Mucosa of stomach (tissue), 1 donor: ENCODE results near the gene LSP1.
"Not testable (repeated sequence)": the region's sequence is repeated elsewhere in the genome, so short reads cannot be mapped to it uniquely, and the experiment has no call there.

ENCODE experiments used
- H3K27me3 ChIP-seq: one replicate; pipeline ENCODE4 v1.7.0; 2013; ENCODE audit warnings: mild to moderate bottlenecking, low read length; ENCODE audit not compliant: control insufficient read depth, insufficient read depth
- H3K36me3 ChIP-seq: one replicate; pipeline ENCODE4 v1.7.0; 2013; ENCODE audit warnings: low read length; ENCODE audit not compliant: control insufficient read depth, insufficient read depth
- H3K4me1 ChIP-seq: one replicate; pipeline ENCODE4 v1.7.0; 2013; ENCODE audit warnings: mild to moderate bottlenecking, low read length; ENCODE audit not compliant: control insufficient read depth, insufficient read depth
- H3K4me3 ChIP-seq: one replicate; pipeline ENCODE4 v1.7.0; 2013; ENCODE audit warnings: low read length
- H3K9ac ChIP-seq: one replicate; pipeline ENCODE4 v1.7.0; 2013; ENCODE audit warnings: mild to moderate bottlenecking, low read length, moderate library complexity
- H3K9me3 ChIP-seq: one replicate; pipeline ENCODE4 v1.7.0; 2013; ENCODE audit warnings: mild to moderate bottlenecking, low read length, moderate library complexity; ENCODE audit not compliant: control insufficient read depth
- donor health status: Pancreatic carcinoma.

The LSP1 gene

DNA sequence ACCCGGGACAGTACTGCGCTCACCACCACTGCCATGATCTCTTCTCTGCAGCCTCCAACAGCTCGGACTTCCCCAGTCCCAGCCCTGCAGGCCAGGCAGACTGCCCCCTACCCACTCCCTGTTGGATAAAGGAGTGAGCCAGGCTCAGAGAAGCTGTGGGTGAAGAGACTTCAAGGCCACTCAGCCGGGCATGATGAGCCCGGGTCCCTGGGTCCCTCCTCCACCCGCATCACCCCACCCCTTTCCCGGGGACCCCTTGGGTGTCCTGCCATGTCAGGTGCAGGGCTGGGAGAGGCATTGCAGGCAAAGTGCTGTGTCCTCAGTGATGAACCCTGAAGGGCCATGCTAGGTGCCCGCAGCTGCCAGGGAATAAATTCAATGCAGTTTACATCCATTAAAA lies 14.5 kb downstream of the LSP1 start:
- Histone ChIP-seq H3K27me3 (peaks cover 13% of the 10 kb centered on the region), H3K9me3 (no peaks in the 10 kb centered on the region), H3K36me3 (no peaks in the 10 kb centered on the region), H3K4me3 (no peak overlapping the region), H3K4me1 (peaks cover 14% of the 10 kb centered on the region), H3K9ac (no peak overlapping the region)

DNA sequence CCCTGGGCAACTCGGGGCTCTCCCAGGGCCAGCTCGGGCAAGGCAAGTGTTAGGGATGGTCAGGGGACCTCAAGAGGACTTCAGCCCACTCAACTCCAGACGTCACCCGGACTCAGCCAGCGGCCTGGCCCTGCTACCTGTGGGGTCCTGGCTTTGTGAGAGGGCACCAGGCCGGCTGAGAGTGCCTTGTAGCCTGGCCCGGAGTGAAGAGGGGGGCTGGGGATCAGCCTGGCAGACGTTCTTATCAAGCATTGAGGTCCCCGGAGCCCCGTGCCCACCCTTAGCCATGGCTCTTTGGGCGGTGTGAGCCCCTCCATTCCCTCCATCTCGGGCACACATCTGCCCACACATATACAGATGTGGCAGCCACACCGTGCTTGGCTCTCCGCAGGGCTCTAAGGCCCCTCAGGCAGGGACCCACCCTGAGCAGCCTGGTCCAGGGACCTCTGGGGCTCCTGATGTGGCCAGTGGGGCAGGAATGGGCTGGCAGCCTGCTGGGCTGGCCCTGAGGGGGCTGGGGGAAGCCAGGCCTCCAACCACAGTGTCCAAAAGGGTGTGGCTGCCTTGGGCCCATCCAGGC lies 15.3 kb downstream of the LSP1 start:
- Histone ChIP-seq H3K4me3 (no peak overlapping the region), H3K36me3 (no peaks in the 10 kb centered on the region), H3K9me3 (no peaks in the 10 kb centered on the region), H3K27me3 (peaks cover 13% of the 10 kb centered on the region), H3K9ac (peak overlapping the region; percentile 28), H3K4me1 (peaks cover 10% of the 10 kb centered on the region)

DNA sequence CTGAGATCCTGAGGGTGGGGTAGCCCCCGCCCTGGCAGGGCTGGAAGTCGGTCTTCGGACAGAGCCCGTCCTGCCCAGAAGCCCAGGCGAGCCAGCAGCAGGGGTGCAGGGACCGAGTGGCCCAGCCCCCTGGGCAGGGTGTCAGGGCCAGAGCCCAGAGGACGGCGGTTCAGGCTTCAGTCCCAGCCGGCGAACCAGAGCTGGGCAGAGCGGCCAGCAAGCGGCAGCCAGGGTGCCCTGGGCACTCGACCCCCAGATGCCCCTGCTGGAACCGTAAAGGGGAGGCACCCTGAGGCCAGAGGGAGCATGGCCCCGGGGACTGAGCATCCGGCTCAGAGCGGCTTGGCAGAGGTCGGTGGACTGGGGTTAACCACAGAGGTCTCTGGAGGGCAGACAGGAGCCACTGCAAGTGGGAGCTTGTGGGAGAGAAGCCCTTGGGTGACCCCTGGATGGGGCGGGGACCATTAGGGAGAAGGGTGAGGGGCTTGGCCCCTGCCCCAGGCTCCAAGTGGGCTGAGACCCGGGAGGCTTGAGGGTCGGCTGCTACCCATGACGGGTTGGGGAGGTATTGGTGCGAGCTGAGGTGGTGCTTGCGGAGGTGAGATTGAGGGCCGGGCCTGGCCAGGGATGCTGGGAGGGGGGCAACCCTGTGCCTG lies 15.9 kb downstream of the LSP1 start:
- no peaks in the 10 kb centered on the region for H3K36me3 ChIP-seq
- H3K9me3 ChIP-seq: no peaks in the 10 kb centered on the region
- peaks cover 4% of the 10 kb centered on the region for H3K4me1 ChIP-seq
- H3K27me3 ChIP-seq: peaks cover 13% of the 10 kb centered on the region
- H3K4me3 ChIP-seq: no peak overlapping the region
- H3K9ac ChIP-seq: peak overlapping the region; percentile 28

DNA sequence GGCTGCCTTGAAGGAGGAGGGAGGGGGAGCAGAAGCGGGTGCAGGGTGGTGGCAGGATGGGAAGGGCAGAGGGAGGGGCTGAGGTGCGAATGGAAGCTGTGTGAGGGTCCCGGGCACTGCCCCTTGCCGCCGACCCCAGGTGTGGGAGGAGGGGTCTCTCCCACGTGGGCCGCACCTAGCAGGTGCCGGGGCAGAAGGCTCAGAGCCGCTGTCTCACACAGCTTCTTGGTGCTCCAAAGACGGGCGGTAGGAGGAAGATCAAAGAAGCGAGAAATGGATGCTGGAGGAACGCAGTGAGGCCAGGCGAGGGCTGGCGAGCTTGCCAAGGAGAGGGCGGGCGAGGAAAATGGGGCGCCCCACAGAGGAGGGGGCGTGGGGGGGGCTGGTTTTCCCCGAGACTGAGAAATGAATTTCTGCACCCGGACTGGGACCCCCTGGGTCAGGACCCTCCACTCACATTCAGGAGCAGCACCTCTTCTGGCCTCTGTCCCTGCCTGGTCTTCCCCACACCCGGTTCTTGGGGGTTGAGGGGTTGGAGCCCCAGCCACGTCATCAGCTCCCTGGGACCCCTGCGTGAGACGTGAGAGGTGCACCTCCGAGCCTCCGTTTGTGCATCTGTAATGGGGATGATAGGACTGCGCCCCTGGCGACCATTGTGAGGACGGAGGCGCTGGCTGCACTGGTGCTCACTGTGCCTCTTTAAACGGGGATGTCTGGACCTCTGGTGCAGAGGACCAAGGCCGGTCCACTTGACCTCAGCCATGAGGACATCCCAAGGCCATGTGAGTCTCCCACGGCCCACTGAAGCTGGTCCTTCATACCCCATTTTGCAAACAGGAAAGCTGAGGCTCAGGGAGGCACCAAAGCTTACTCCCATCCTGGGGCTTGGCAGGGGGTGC lies 16.8 kb downstream of the LSP1 start:
- H3K4me1 ChIP-seq: no peaks in the 10 kb centered on the region
- no peaks in the 10 kb centered on the region for H3K9me3 ChIP-seq
- no peaks in the 10 kb centered on the region for H3K36me3 ChIP-seq
- peaks cover 13% of the 10 kb centered on the region for H3K27me3 ChIP-seq
- H3K4me3 ChIP-seq: no peak overlapping the region
- H3K9ac ChIP-seq: peak overlapping the region; percentile 25

DNA sequence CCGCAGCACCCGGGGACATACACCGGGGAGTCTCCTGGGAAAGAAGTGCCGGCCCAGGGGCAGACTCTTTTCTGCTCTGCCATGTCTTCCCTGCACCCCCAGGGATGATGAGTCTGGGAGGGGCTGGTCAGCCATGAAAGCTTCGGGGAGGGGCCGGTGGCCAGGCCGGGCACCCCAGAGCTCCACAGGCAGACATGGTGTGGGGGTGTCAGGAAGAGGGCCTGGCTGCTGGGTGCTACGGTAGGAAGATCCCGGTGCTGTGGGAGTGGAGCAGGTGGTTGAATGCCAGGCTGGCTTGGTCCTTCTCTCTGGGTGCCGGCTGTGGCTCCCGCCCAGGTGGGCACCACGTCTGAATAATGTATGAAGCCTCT lies 17.4 kb downstream of the LSP1 start:
- peaks cover 13% of the 10 kb centered on the region for H3K27me3 ChIP-seq
- peak overlapping the region; percentile 25 for H3K9ac ChIP-seq
- H3K9me3 ChIP-seq: no peaks in the 10 kb centered on the region

DNA sequence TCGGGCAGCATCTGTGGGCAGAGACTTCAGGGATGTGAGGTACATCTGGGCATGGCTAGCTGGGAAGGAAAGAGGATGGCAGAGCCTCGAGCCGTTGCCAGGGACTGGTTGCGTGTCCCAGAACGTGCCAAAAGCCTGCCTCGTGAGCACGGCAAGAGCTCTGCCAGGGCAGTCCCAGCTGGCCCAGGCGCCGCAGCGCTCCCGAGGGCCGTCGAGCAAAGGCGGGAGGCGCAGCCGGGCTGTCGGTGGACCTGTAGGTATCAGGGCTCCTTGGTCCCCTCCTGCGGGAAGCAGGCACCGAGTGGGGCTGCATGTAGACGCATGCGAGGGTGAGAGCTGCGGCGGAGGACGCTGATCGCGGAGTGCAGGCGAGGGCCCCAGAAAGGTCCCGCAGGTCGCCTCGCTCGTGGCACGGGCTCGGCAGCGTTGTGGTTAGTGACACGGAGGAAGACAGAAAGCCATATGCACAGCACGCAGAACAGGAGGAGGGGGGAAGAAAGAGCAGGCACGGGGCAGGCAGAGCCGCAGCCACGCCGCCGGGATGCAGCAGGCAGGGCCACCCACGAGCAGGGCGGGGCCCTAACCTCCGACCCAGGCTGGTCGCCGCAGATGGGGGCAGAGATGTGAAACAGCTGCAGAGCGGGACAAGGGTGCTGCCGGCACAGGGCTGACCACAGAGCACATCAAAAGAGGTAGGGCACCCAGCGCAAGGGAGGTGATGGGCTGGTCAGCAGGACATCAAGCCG lies 18.0 kb downstream of the LSP1 start:
- H3K9me3 ChIP-seq: no peaks in the 10 kb centered on the region
- H3K9ac ChIP-seq: peak overlapping the region; percentile 34
- peaks cover 13% of the 10 kb centered on the region for H3K27me3 ChIP-seq
- H3K36me3 ChIP-seq: no peaks in the 10 kb centered on the region
- H3K4me3 ChIP-seq: no peak overlapping the region
- H3K4me1 ChIP-seq: peaks cover under 1% of the 10 kb centered on the region

More for the DNA sequence above, 17.4 kb downstream of the LSP1 start:
- H3K4me3 ChIP-seq: no peak overlapping the region
- no peaks in the 10 kb centered on the region for H3K4me1 ChIP-seq
- H3K36me3 ChIP-seq: no peaks in the 10 kb centered on the region

DNA sequence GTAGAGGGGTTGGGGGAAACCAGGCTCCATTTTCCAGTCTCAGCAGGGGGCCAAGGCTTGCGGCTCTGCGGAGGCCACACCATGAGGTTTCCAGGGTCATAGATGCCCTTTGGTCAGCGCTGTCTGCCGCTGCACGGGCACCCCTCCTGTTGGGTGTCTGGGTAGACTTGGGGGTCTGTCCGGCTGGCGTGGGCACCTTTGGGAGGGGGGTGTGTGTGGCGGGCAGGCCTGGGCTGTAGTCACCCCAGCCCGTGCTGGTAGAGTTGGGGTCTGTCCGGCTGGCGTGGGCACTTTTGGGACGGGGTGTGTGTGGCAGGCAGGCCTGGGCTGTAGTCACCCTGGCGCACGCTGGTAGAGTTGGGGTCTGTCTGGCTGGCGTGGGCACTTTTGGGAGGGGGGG lies 18.6 kb downstream of the LSP1 start:
- Histone ChIP-seq H3K4me3 (no peak overlapping the region), H3K9ac (peak overlapping the region; percentile 34), H3K27me3 (peaks cover 13% of the 10 kb centered on the region), H3K36me3 (no peaks in the 10 kb centered on the region), H3K4me1 (peaks cover 3% of the 10 kb centered on the region), H3K9me3 (no peaks in the 10 kb centered on the region)

DNA sequence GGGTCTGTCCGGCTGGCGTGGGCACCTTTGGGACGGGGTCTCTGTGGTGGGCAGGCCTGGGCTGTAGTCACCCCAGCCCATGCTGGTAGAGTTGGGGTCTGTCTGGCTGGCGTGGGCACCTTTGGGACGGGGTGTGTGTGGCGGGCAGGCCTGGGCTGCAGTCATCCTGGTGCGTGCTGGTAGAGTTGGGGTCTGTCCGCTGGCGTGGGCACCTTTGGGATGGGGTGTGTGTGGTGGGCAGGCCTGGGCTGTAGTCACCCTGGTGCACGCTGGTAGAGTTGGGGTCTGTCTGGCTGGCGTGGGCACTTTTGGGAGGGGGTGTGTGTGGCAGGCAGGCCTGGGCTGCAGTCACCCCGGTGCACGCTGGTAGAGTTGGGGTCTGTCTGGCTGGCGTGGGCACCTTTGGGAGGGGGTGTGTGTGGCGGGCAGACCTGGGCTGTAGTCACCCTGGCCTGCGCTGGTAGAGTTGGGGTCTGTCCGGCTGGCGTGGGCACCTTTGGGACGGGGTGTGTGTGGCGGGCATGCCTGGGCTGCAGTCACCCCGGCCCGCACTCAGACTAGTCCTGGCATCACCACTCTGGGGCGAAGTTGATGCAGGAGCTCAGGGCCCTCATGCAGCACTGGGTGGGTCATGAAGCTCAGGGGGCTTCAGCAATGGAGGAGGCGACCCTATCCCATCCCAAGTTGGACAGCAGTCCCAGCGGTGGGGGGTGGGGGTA lies 19.5 kb downstream of the LSP1 start:
- Histone ChIP-seq H3K4me3 (no peak overlapping the region), H3K4me1 (peaks cover 8% of the 10 kb centered on the region), H3K27me3 (peaks cover 13% of the 10 kb centered on the region), H3K9me3 (no peaks in the 10 kb centered on the region), H3K36me3 (no peaks in the 10 kb centered on the region), H3K9ac (peak overlapping the region; percentile 34)

DNA sequence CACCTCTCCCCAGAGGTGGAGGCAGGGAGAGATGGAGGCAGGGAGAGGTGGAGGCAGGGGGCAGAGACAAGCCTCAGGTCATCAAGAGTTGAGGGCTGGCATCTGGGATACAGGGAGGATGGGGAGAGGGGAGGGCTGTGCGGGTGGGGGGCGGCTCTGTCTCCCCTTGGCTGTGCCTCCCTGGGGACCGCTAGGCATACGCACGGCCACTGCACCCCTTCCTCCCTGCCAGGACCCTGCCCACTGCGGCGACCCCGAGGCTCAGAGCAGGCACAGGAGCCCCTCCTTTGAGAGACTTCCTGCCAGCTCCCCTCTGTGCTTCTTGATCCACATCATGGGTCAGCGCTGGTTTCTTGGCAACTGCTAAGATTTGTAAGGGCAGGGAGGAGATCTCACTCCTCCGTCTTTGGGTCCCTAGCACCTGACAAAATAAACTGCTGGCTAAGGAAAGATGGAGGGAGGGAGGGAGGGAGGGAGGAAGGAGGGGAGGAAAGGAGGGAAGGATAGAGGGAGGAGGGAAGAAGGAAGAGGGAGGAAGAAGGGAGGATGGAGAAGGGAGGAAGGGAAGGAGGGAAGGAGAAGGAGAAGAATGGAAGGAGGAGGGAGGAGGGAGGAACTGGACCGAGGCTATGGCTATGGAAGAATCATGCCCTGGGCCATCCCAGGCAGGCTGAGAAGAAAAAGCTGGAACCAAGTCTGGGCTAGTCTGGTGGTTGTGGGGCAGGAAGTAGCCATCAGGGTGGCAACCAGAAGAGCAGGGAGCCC lies 20.3 kb downstream of the LSP1 start:
- peaks cover 13% of the 10 kb centered on the region for H3K27me3 ChIP-seq
- H3K4me3 ChIP-seq: no peak overlapping the region
- H3K4me1 ChIP-seq: peaks cover 10% of the 10 kb centered on the region
- H3K9ac ChIP-seq: no peak overlapping the region
- no peaks in the 10 kb centered on the region for H3K9me3 ChIP-seq
- no peaks in the 10 kb centered on the region for H3K36me3 ChIP-seq

DNA sequence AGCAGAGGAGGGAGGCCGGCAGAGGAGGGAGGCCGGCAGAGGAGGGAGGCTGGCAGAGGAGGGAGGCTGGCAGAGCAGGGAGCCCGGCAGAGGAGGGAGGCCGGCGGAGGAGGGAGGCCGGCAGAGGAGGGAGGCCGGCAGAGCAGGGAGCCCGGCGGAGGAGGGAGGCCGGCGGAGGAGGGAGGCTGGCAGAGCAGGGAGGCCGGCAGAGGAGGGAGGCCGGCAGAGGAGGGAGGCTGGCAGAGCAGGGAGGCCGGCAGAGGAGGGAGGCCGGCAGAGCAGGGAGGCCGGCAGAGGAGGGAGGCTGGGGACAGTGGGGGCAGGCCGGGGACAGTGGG lies 20.9 kb downstream of the LSP1 start:
- Histone ChIP-seq H3K4me1 (peaks cover 10% of the 10 kb centered on the region), H3K27me3 (peaks cover 13% of the 10 kb centered on the region)
- H3K4me3 ChIP-seq, H3K9ac ChIP-seq, H3K9me3 ChIP-seq, H3K36me3 ChIP-seq: not testable (repeated sequence)
